WTC11 (cell line): ENCODE results near the gene SHD. TPM values are rescaled to one million over a fixed set of nuclear protein-coding genes. Genes with fewer than 3 reads are reported as not detected.
A peak's percentile ranks its signal among the peaks of the same experiment; 100 is the strongest.

Source experiments
- ATAC-seq: fragments of 200-7000 bp; cut with Tn5 transposase; 2 replicates; pipeline ENCODE4 v1.10.0; 2021; ENCODE audit warnings: mild to moderate bottlenecking, moderate library complexity
- CTCF ChIA-PET: fragments of 300-600 bp; sonication (Branson Sonifier 250); formaldehyde crosslinking; loops from one replicate; lab custom pipeline; 2021; ENCODE audit warnings: antibody characterized with exemption; lab: Charles Lee
- POLR2A ChIA-PET: fragments of 350-600 bp; sonication (Branson Sonifier 250); formaldehyde crosslinking; loops from one replicate; lab custom pipeline; 2021; ENCODE audit warnings: antibody characterized with exemption; lab: Charles Lee
- DNase-seq: peaks from one replicate; pipeline ENCODE4 v3.0.0; 2021; ENCODE audit warnings: low spot score
- H3K27ac Mint-ChIP-seq: 2 replicates; pipeline ENCODE4 v1.8.0; 2021; ENCODE audit warnings: mixed read lengths
- H3K27me3 Mint-ChIP-seq: 2 replicates; pipeline ENCODE4 v1.8.0; 2021; ENCODE audit warnings: low read depth, mild to moderate bottlenecking, moderate library complexity, mixed read lengths
- H3K36me3 Mint-ChIP-seq: 2 replicates; pipeline ENCODE4 v1.8.0; 2021; ENCODE audit warnings: mixed read lengths
- H3K4me1 Mint-ChIP-seq: 2 replicates; pipeline ENCODE4 v1.8.0; 2022; ENCODE audit warnings: mixed read lengths
- H3K4me3 Mint-ChIP-seq: 2 replicates; pipeline ENCODE4 v1.8.0; 2021; ENCODE audit warnings: mild to moderate bottlenecking, moderate library complexity, mixed read lengths
- H3K9me3 Mint-ChIP-seq: 2 replicates; pipeline ENCODE4 v1.8.0; 2021; ENCODE audit warnings: mixed read lengths
- CTCF ChIP-seq: fragments of 200-600 bp; IDR thresholded peaks from 2 replicates; pipeline ENCODE4 v1.8.0; 2022; ENCODE audit warnings: antibody characterized with exemption
- ELF4 ChIP-seq: sonication (generic); formaldehyde crosslinking; IDR thresholded peaks from 2 replicates; pipeline ENCODE4 v1.8.1; 2022; ENCODE audit warnings: low read depth, mild to moderate bottlenecking, moderate library complexity, missing genetic modification reagents
- FOXP1 ChIP-seq: sonication (generic); formaldehyde crosslinking; IDR thresholded peaks from 2 replicates; pipeline ENCODE4 v1.8.0; 2022; ENCODE audit warnings: missing genetic modification reagents, mild to moderate bottlenecking, moderate library complexity, borderline replicate concordance
- GRHL2 ChIP-seq: fragments of 250-450 bp; sonication (Bioruptor Pico); IDR thresholded peaks from 2 replicates; pipeline ENCODE4 v1.8.0; 2022; ENCODE audit warnings: mild to moderate bottlenecking, moderate library complexity; ENCODE audit not compliant: insufficient replicate concordance, severe bottlenecking
- JAZF1 ChIP-seq: fragments of 250-450 bp; sonication (Bioruptor Pico); IDR thresholded peaks from 2 replicates; pipeline ENCODE4 v1.9.0; 2021; ENCODE audit warnings: moderate library complexity, mild to moderate bottlenecking, inconsistent platforms
- MXD4 ChIP-seq: fragments of 250-450 bp; sonication (Bioruptor Pico); IDR thresholded peaks from 2 replicates; pipeline ENCODE4 v1.8.0; 2021; ENCODE audit warnings: mild to moderate bottlenecking, moderate library complexity, borderline replicate concordance
- NFE2L1 ChIP-seq: sonication (generic); formaldehyde crosslinking; IDR thresholded peaks from 2 replicates; pipeline ENCODE4 v1.8.1; 2023; ENCODE audit warnings: missing genetic modification reagents
- NFYB ChIP-seq: sonication (generic); formaldehyde crosslinking; conservative IDR thresholded peaks from 2 replicates; pipeline ENCODE4 v1.8.0; 2022; ENCODE audit warnings: low read depth, missing genetic modification reagents
- SP1 ChIP-seq: sonication (generic); formaldehyde crosslinking; conservative IDR thresholded peaks from 2 replicates; pipeline ENCODE4 v1.8.1; 2022; ENCODE audit warnings: missing genetic modification reagents
- TCF7 ChIP-seq: sonication (generic); formaldehyde crosslinking; IDR thresholded peaks from 2 replicates; pipeline ENCODE4 v1.8.0; 2022; ENCODE audit warnings: mild to moderate bottlenecking, low read depth, missing genetic modification reagents, moderate library complexity
- USF1 ChIP-seq: sonication (generic); formaldehyde crosslinking; IDR thresholded peaks from 2 replicates; pipeline ENCODE4 v1.8.0; 2022; ENCODE audit warnings: mild to moderate bottlenecking, missing genetic modification reagents
- ZNF416 ChIP-seq: fragments of 250-450 bp; sonication (Bioruptor Pico); IDR thresholded peaks from 2 replicates; pipeline ENCODE4 v1.9.0; 2021; ENCODE audit warnings: mild to moderate bottlenecking, inconsistent platforms
- ZNF423 ChIP-seq: fragments of 250-450 bp; sonication (Bioruptor Pico); IDR thresholded peaks from 2 replicates; pipeline ENCODE4 v2.1.2; 2022; ENCODE audit warnings: mild to moderate bottlenecking, moderate library complexity
- total RNA-seq: library from RNA; stranded (reverse); gene quantifications from 3 replicates; pipeline ENCODE4 v1.2.3, GENCODE V29; 2021
- TF ChIP-seq, protein P1 (sequence below): sonication (generic); formaldehyde crosslinking; IDR thresholded peaks from 2 replicates; pipeline ENCODE4 v1.8.1; 2023; ENCODE audit warnings: mild to moderate bottlenecking, missing genetic modification reagents
- TF ChIP-seq, protein P2 (sequence below): sonication (generic); formaldehyde crosslinking; IDR thresholded peaks from 2 replicates; pipeline ENCODE4 v1.8.1; 2023; ENCODE audit warnings: mild to moderate bottlenecking, missing genetic modification reagents, moderate library complexity
- TF ChIP-seq, protein P3 (sequence below): sonication (generic); formaldehyde crosslinking; IDR thresholded peaks from 2 replicates; pipeline ENCODE4 v1.8.1; 2023; ENCODE audit warnings: mild to moderate bottlenecking, missing genetic modification reagents, borderline replicate concordance
- TF ChIP-seq, protein P4 (sequence below): sonication (generic); formaldehyde crosslinking; IDR thresholded peaks from 2 replicates; pipeline ENCODE4 v1.8.0; 2022; ENCODE audit warnings: mild to moderate bottlenecking, missing genetic modification reagents

SHD gene
- total RNA-seq, 1 experiment from 2014 or later, result 3.4 TPM

GRCh38 chr19:4279530-4280422 is 710 bp downstream of the SHD start (continued):
- TF ChIP-seq CTCF, result no peak
- TF ChIP-seq, protein P1, sequence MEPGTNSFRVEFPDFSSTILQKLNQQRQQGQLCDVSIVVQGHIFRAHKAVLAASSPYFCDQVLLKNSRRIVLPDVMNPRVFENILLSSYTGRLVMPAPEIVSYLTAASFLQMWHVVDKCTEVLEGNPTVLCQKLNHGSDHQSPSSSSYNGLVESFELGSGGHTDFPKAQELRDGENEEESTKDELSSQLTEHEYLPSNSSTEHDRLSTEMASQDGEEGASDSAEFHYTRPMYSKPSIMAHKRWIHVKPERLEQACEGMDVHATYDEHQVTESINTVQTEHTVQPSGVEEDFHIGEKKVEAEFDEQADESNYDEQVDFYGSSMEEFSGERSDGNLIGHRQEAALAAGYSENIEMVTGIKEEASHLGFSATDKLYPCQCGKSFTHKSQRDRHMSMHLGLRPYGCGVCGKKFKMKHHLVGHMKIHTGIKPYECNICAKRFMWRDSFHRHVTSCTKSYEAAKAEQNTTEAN, result no peak
- TF ChIP-seq GRHL2 (CRISPR knock-in tag), result no peak
- no peak for TF ChIP-seq JAZF1 (CRISPR knock-in tag)
- no peak for TF ChIP-seq MXD4 (CRISPR knock-in tag)
- TF ChIP-seq, protein P2, sequence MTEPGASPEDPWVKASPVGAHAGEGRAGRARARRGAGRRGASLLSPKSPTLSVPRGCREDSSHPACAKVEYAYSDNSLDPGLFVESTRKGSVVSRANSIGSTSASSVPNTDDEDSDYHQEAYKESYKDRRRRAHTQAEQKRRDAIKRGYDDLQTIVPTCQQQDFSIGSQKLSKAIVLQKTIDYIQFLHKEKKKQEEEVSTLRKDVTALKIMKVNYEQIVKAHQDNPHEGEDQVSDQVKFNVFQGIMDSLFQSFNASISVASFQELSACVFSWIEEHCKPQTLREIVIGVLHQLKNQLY, result no peak
- no peak for TF ChIP-seq TCF7
- peak; percentile 91 for TF ChIP-seq ZNF423 (CRISPR knock-in tag)

DNA sequence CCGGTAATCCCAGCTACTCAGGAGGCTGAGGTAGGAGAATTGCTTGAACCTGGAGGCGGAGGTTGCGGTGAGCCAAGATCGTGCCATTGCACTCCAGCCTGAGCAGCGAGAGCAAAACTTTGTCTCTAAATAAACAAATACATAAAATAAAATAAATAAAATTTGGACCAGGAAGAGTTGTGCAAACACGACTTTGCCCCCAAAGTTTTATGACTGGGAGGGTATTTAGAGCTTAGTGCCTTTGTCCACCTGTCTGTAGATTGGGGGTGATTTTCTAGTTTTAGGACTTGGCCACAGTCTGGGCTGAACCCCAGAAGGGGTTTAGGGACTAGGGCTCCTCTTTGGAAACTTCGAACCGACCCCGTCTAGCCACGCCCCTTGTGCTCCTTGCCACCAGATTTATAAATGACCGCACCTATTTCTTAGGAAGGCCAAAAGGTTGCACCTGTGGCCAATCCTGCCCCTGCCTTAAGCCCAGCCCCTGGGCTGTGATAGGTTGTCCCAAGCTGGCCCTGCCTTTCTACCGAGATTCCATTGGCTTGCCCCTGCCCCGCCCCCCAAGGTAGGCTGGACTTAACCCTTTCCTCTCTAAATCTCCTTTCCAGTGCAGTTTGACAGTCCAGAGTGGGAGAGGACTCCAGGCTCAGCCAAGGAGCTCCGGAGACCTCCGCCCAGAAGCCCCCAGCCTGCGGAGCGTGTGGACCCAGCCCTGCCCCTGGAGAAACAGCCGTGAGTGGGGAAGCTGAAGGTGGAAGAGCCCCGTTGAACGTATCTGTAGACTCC is 5.3 kb downstream of the SHD start:
- Mint-ChIP-seq H3K9me3 (no peaks in the 10 kb centered on the region), H3K4me3 (peak overlapping the region; percentile 58), H3K27ac (no peak overlapping the region), H3K4me1 (peaks cover 2% of the 10 kb centered on the region; the same call in 1 of the 2 replicates), H3K27me3 (peaks cover 56% of the 10 kb centered on the region), H3K36me3 (no peaks in the 10 kb centered on the region)
- peak; percentile 91 for DNase-seq
- no peak for TF ChIP-seq ELF4 (CRISPR knock-in tag)
- TF ChIP-seq SP1, result peak; percentile 70
- TF ChIP-seq, protein P3, sequence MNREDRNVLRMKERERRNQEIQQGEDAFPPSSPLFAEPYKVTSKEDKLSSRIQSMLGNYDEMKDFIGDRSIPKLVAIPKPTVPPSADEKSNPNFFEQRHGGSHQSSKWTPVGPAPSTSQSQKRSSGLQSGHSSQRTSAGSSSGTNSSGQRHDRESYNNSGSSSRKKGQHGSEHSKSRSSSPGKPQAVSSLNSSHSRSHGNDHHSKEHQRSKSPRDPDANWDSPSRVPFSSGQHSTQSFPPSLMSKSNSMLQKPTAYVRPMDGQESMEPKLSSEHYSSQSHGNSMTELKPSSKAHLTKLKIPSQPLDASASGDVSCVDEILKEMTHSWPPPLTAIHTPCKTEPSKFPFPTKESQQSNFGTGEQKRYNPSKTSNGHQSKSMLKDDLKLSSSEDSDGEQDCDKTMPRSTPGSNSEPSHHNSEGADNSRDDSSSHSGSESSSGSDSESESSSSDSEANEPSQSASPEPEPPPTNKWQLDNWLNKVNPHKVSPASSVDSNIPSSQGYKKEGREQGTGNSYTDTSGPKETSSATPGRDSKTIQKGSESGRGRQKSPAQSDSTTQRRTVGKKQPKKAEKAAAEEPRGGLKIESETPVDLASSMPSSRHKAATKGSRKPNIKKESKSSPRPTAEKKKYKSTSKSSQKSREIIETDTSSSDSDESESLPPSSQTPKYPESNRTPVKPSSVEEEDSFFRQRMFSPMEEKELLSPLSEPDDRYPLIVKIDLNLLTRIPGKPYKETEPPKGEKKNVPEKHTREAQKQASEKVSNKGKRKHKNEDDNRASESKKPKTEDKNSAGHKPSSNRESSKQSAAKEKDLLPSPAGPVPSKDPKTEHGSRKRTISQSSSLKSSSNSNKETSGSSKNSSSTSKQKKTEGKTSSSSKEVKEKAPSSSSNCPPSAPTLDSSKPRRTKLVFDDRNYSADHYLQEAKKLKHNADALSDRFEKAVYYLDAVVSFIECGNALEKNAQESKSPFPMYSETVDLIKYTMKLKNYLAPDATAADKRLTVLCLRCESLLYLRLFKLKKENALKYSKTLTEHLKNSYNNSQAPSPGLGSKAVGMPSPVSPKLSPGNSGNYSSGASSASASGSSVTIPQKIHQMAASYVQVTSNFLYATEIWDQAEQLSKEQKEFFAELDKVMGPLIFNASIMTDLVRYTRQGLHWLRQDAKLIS, result no peak
- peak; percentile 93 for TF ChIP-seq NFYB (CRISPR knock-in tag)
- CTCF ChIA-PET, result interaction anchor here (1.0 to 10.5 kb wide), 3 partner anchors 16 to 68 kb away, joined by 5 to 172 read pairs (median 6); no protein-coding TSS in a partner anchor
- POLR2A ChIA-PET, result interaction anchor here (0.6 to 0.7 kb wide), 2 partner anchors 58 to 124 kb away, joined by 3 to 4 read pairs; no protein-coding TSS in a partner anchor
- peak; percentile 99 for ATAC-seq

DNA sequence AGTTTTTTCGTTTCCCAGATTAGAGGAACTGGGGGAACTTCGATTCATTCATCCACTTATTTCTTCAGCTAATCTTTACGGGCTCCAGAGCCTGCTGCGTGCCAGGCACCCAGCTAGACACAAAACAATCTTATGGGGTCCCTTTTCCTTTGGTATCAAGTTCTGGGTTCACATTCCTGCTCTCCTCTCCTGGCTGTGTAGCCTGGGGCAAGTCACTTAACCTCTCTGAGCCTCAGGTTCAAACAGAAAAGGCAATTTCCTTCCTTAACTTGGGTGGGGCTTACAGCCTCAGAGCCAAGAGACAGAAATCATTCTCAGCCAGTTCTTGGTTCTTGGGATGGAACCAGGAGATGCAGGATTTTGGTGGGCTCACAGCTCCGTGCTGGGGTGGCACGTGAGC is 5.9 kb downstream of the SHD start:
- CTCF ChIA-PET, result interaction anchor here (1.0 to 10.5 kb wide), 3 partner anchors 17 to 68 kb away, joined by 5 to 172 read pairs (median 6); no protein-coding TSS in a partner anchor
- no peak for TF ChIP-seq NFE2L1 (CRISPR knock-in tag)
- TF ChIP-seq USF1 (CRISPR knock-in tag), result no peak
- no peak for TF ChIP-seq FOXP1
- TF ChIP-seq ZNF416 (CRISPR knock-in tag), result no peak
- TF ChIP-seq, protein P4, sequence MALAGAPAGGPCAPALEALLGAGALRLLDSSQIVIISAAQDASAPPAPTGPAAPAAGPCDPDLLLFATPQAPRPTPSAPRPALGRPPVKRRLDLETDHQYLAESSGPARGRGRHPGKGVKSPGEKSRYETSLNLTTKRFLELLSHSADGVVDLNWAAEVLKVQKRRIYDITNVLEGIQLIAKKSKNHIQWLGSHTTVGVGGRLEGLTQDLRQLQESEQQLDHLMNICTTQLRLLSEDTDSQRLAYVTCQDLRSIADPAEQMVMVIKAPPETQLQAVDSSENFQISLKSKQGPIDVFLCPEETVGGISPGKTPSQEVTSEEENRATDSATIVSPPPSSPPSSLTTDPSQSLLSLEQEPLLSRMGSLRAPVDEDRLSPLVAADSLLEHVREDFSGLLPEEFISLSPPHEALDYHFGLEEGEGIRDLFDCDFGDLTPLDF (CRISPR knock-in tag), result no peak

More for the DNA sequence above, 5.9 kb downstream of the SHD start:
- Mint-ChIP-seq H3K4me1 (peaks cover 2% of the 10 kb centered on the region; the same call in 1 of the 2 replicates), H3K27me3 (peaks cover 52% of the 10 kb centered on the region), H3K27ac (no peak overlapping the region), H3K4me3 (no peak overlapping the region), H3K36me3 (no peaks in the 10 kb centered on the region), H3K9me3 (no peaks in the 10 kb centered on the region)
- ATAC-seq (no peak), DNase-seq (no peak)
- POLR2A ChIA-PET, result interaction anchor here (0.7 kb wide), 1 partner anchor 58 kb away, joined by 4 read pairs; no protein-coding TSS in a partner anchor
